Activated T-cell treated with anti-CD3 and anti-CD28 coated beads for 4 hours (primary cell): ENCODE results near the gene CCDC27.
A peak's percentile ranks its signal among the peaks of the same experiment; 100 is the strongest.
"Not testable (repeated sequence)": the region's sequence is repeated elsewhere in the genome, so short reads cannot be mapped to it uniquely, and the experiment has no call there.

Source experiments
- DNase-seq: peaks from one replicate; pipeline ENCODE4 v3.0.0-alpha.2; 2020

Gene CCDC27

GRCh38 chr1:3740042-3740441 lies 12.2 kb upstream of the CCDC27 start:
- no peak for DNase-seq

- no peak for DNase-seq
These were observed 11.5 kb upstream of the CCDC27 start for GRCh38 chr1:3740752-3741151.

- DNase-seq, result no peak
These were observed 10.4 kb upstream of the CCDC27 start for GRCh38 chr1:3741566-3742438.

- no peak for DNase-seq
These were observed 9.6 kb upstream of the CCDC27 start for GRCh38 chr1:3742439-3743298.

- no peak for DNase-seq
These were observed 8.8 kb upstream of the CCDC27 start for GRCh38 chr1:3743421-3743820.

- no peak for DNase-seq
These were observed 8.4 kb upstream of the CCDC27 start for GRCh38 chr1:3743826-3744225.

GRCh38 chr1:3744646-3745045 lies 7.6 kb upstream of the CCDC27 start:
- no peak for DNase-seq

GRCh38 chr1:3745071-3745470 lies 7.2 kb upstream of the CCDC27 start:
- DNase-seq, result no peak

- DNase-seq, result no peak
These were observed 6.5 kb upstream of the CCDC27 start for GRCh38 chr1:3745590-3746381.

- DNase-seq, result no peak
These were observed 5.8 kb upstream of the CCDC27 start for GRCh38 chr1:3746389-3746829.

- DNase-seq, result peak; percentile 81
These were observed 5.3 kb upstream of the CCDC27 start for GRCh38 chr1:3746830-3747521.

GRCh38 chr1:3747522-3747848 lies 4.8 kb upstream of the CCDC27 start:
- DNase-seq, result no peak

GRCh38 chr1:3747903-3748302 lies 4.3 kb upstream of the CCDC27 start:
- no peak for DNase-seq

- not testable (repeated sequence) for DNase-seq
These were observed 3.8 kb upstream of the CCDC27 start for GRCh38 chr1:3748316-3748900.

- DNase-seq, result no peak
These were observed 2.7 kb upstream of the CCDC27 start for GRCh38 chr1:3749512-3749911.

GRCh38 chr1:3750741-3751140 lies 1.5 kb upstream of the CCDC27 start:
- DNase-seq, result no peak

GRCh38 chr1:3753656-3754454 lies 1.6 kb downstream of the CCDC27 start:
- no peak for DNase-seq

- DNase-seq, result no peak
These were observed 4.1 kb downstream of the CCDC27 start for GRCh38 chr1:3756394-3756793.

GRCh38 chr1:3759164-3759563 lies 6.9 kb downstream of the CCDC27 start:
- DNase-seq, result no peak

GRCh38 chr1:3759796-3760195 lies 7.5 kb downstream of the CCDC27 start:
- DNase-seq, result no peak

- DNase-seq, result no peak
These were observed 9.2 kb downstream of the CCDC27 start for GRCh38 chr1:3761296-3762010.
